ENCODE data around the gene KCNT1. TPM values are rescaled to one million over a fixed set of nuclear protein-coding genes. Genes with fewer than 3 reads are reported as not detected.

Gene KCNT1
- total RNA-seq, 1 experiment from 2014 or later: 0.68 TPM

GRCh38 chr9:135780626-135781025 lies 78.6 kb downstream of the KCNT1 start:
- H3K36me3 Mint-ChIP-seq (ENCODE audit: insufficient read depth in 1 of 3, low read depth in 3 of 3): no peaks in the 10 kb centered on the region
- no peaks in the 10 kb centered on the region for H3K27me3 ChIP-seq (ENCODE audit: insufficient read depth, low read length)
- H2BK20ac ChIP-seq (ENCODE audit: low read depth, low read length, poor library complexity, severe bottlenecking): no peak overlapping the region
- H4K8ac ChIP-seq (replicated peaks; ENCODE audit: insufficient read length, low read depth, low read length): no peak overlapping the region
- H3K4me1 ChIP-seq (ENCODE audit: insufficient read depth, low read length): no peaks in the 10 kb centered on the region
- no peak for TF ChIP-seq CTCF (conservative IDR thresholded peaks at IDR 0.05)
- H3K14ac ChIP-seq (ENCODE audit: insufficient read depth, low read length): no peak overlapping the region; the same call in 1 of the 2 replicates
- H4K20me1 ChIP-seq (ENCODE audit: control insufficient read depth, insufficient read depth, insufficient read length): no peaks in the 10 kb centered on the region
- H4K91ac ChIP-seq (ENCODE audit: insufficient read length, low read depth, low read length): no peak overlapping the region
- H3K56ac ChIP-seq (ENCODE audit: insufficient read length, low read depth, low read length): no peak overlapping the region
- H3K23ac ChIP-seq (ENCODE audit: insufficient read length, low read depth, low read length): no peak overlapping the region
- H3K9ac ChIP-seq (ENCODE audit: extremely low read depth, insufficient read length, low read length): no peak overlapping the region
- no peaks in the 10 kb centered on the region for H3K9me3 Mint-ChIP-seq
- H3K4me1 Mint-ChIP-seq: no peaks in the 10 kb centered on the region
- H3K4ac ChIP-seq (ENCODE audit: low read depth, low read length): no peak overlapping the region
- H2AK5ac ChIP-seq (ENCODE audit: insufficient read length, low read length): no peak overlapping the region
- no peak overlapping the region for H2BK5ac ChIP-seq (ENCODE audit: insufficient read length, low read length)
- H3K79me2 ChIP-seq (ENCODE audit: insufficient read depth, low read length): no peaks in the 10 kb centered on the region
- H3K27ac ChIP-seq (ENCODE audit: insufficient read length, low read depth, low read length): no peak overlapping the region
- no peaks in the 10 kb centered on the region for H3K9me3 ChIP-seq (ENCODE audit: control insufficient read depth, low read depth, low read length)
- H2AFZ ChIP-seq (ENCODE audit: low read length): no peak overlapping the region
- no peaks in the 10 kb centered on the region for H3K79me1 ChIP-seq (ENCODE audit: insufficient read depth, low read depth, low read length, poor library complexity, severe bottlenecking)
- no peak overlapping the region for H3K4me3 Mint-ChIP-seq
- H2BK120ac ChIP-seq (ENCODE audit: low read depth, low read length, poor library complexity, severe bottlenecking): no peak overlapping the region
- no peak for DNase-seq
- no CpG with 5 or more reads among the region's 21 CpGs for WGBS (ENCODE audit: extremely low coverage, insufficient read length, low lambda C conversion rate)
- no peak overlapping the region for H2BK15ac ChIP-seq (ENCODE audit: low read depth, low read length)
- no peak overlapping the region for H3T11ph ChIP-seq (ENCODE audit: low read length)
- H3K27ac Mint-ChIP-seq: no peak overlapping the region
- H3K23me2 ChIP-seq (ENCODE audit: insufficient read length, low read depth, low read length, poor library complexity, severe bottlenecking): no peaks in the 10 kb centered on the region
- H3K27me3 Mint-ChIP-seq (ENCODE audit: low read depth): no peaks in the 10 kb centered on the region; the same call in 1 of the 2 replicates
- no peak overlapping the region for H2BK12ac ChIP-seq (ENCODE audit: insufficient read length, low read depth, low read length)
- no peak overlapping the region for H3K4me2 ChIP-seq (ENCODE audit: insufficient read depth, insufficient read length, low read length)
- H4K5ac ChIP-seq (ENCODE audit: insufficient read length, low read depth, low read length): no peak overlapping the region
- H3K18ac ChIP-seq (ENCODE audit: insufficient read length, low read depth, low read length): no peak overlapping the region
